GM12865 (cell line): ENCODE data around the gene FXYD7.
"Not testable (repeated sequence)": the region's sequence is repeated elsewhere in the genome, so short reads cannot be mapped to it uniquely, and the experiment has no call there.

Source experiments
- DNase-seq: peaks from one replicate; pipeline ENCODE4 v3.0.0; 2010; ENCODE audit warnings: low read depth
- H3K4me3 ChIP-seq: 2 replicates; pipeline ENCODE4 v1.5.1; 2011; ENCODE audit warnings: mild to moderate bottlenecking, low read depth, low read length, control low read depth
- TF ChIP-seq, protein P1 (sequence below): IDR thresholded peaks from 2 replicates; pipeline ENCODE4 v1.5.1; 2011; ENCODE audit warnings: low read length, control low read depth, low read depth, inconsistent platforms; ENCODE audit not compliant: insufficient read depth; ENCODE audit errors: missing control alignments

Gene FXYD7

DNA sequence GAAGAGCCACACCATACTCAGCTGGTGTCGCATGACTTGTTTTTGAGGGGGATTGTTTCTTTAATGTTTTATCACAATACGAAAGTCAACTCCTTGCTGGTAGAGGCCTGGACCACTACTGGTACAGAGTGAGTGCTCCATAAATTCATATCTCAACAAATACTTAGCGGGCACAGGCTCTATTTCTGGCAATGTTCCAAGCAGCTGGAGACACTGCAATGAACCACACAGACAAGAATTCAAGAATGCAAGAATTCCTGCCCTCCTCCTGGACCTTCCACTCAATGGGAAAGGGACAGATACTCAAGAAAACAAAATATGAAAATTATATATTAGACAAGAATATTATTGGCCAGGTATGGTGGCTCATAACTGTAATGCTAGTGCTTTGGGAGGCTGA is 6.4 kb downstream of the FXYD7 start:
- H3K4me3 ChIP-seq = no peak overlapping the region
- TF ChIP-seq, protein P1, sequence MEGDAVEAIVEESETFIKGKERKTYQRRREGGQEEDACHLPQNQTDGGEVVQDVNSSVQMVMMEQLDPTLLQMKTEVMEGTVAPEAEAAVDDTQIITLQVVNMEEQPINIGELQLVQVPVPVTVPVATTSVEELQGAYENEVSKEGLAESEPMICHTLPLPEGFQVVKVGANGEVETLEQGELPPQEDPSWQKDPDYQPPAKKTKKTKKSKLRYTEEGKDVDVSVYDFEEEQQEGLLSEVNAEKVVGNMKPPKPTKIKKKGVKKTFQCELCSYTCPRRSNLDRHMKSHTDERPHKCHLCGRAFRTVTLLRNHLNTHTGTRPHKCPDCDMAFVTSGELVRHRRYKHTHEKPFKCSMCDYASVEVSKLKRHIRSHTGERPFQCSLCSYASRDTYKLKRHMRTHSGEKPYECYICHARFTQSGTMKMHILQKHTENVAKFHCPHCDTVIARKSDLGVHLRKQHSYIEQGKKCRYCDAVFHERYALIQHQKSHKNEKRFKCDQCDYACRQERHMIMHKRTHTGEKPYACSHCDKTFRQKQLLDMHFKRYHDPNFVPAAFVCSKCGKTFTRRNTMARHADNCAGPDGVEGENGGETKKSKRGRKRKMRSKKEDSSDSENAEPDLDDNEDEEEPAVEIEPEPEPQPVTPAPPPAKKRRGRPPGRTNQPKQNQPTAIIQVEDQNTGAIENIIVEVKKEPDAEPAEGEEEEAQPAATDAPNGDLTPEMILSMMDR = no peak
- no peak for DNase-seq

DNA sequence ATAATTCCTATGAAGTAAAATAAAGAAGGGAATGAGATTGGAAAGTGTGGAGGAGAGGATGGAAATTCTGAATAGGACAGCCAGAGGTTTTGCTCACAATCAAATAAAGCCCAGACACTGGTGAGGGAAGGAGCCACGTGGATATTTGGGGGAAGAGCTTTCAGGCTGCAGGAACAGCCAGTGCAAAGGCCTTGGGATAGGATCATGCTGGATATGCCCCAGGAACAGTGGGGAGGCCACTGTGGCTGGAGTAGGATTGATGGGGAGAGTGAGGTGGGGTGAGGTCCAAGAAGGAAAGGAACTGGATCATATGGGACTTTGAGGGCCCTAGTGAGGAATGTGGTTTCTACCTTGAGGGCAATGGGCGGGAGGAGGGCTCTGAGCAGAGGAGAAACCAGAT is 7.4 kb downstream of the FXYD7 start:
- TF ChIP-seq, protein P1 = no peak
- no peak overlapping the region for H3K4me3 ChIP-seq
- DNase-seq = no peak

DNA sequence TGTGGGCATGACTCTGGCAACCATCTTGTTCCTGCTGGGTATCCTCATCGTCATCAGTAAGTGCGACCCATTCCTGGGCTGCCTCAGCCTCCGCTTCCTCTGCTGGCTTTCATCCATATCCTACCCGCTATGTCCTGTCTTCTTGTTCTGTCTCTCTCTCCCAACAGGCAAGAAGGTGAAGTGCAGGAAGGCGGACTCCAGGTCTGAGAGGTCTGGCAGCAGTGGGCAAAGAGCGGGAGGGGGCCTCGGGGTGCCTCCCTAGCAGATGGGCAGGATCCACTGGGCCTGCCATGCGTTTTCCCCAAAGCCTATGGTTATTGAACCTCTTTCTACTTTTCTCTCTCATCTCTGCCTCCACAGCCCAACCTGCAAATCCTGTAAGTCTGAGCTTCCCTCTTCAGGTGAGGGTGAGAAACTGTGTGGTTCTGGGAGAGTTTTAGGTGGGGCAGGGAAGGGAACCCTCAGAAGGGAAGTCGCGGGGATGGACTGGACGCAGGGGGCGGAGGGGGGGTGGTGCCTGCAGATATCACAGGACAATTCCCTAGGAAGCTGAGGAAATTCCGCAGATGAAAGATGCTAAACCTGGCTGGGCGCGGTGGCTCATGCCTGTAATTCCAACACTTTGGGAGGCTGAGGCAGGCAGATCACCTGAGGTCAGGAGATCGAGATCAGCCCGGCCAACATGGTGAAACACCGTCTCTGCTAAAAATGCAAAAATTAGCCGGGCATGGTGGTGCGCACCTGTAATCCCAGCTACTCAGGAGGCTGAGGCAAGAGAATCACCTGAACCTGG is 8.4 kb downstream of the FXYD7 start:
- TF ChIP-seq, protein P1 = no peak
- no peak overlapping the region for H3K4me3 ChIP-seq
- DNase-seq = no peak

DNA sequence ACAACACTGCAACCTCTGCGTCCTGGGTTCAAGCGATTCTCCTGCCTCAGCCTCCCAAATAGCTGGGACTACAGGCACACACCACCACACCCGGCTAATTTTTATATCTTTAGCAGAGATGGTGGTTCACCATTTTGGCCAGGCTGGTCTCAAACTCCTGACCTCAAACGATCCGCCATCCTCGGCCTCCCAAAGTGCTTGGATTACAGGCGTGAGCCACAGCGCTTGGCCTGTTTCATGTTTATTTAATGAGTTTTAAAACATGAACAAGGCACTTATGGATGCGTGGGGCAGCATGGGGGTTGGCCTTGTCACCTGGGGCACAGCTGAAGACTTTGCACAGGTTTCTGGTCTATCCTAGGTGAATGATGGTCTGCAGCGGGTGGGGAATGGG is 10.1 kb downstream of the FXYD7 start:
- not testable (repeated sequence) for H3K4me3 ChIP-seq, DNase-seq

DNA sequence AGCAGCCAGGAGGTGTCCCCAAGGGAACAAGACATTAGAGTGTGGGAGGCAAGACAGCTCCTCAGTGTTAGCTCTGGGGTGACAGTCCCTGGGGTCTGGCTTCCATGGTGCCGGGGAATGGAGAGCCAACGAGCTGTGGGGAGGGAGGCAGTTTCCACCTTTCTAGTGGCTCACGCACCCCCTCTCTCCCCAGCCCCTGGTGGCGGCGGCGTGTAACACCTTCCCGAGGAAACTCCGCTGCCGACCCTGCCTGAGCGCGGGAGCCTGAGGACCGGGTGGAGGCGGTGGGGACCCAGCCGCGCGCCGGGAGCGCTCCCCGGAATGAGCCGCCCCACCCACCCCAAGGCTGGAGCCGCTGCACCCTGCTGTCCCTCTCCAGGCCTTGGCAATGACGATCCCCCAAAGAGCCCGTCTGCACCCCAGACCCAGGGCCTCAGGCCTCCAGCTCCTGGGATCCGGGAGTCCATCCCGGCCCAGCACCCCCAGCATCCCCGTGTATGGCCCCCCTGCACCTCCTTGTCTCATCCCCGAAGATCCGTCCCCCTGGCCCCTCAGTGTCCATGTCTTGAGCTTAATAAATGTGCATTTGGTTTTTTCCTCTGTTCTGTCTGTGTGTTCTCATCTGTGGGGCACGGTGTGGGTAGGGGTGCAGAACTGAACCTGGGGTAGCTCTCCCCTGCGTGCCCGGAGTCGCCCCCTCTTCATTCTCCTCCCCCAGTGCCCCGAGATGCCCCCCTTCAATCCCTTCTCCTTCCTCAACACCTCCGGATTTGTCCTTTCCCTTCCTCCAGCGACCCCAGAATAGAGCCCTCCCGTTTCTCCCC is 10.9 kb downstream of the FXYD7 start:
- TF ChIP-seq, protein P1 = peak; percentile 71
- peak; percentile 68 for DNase-seq

DNA sequence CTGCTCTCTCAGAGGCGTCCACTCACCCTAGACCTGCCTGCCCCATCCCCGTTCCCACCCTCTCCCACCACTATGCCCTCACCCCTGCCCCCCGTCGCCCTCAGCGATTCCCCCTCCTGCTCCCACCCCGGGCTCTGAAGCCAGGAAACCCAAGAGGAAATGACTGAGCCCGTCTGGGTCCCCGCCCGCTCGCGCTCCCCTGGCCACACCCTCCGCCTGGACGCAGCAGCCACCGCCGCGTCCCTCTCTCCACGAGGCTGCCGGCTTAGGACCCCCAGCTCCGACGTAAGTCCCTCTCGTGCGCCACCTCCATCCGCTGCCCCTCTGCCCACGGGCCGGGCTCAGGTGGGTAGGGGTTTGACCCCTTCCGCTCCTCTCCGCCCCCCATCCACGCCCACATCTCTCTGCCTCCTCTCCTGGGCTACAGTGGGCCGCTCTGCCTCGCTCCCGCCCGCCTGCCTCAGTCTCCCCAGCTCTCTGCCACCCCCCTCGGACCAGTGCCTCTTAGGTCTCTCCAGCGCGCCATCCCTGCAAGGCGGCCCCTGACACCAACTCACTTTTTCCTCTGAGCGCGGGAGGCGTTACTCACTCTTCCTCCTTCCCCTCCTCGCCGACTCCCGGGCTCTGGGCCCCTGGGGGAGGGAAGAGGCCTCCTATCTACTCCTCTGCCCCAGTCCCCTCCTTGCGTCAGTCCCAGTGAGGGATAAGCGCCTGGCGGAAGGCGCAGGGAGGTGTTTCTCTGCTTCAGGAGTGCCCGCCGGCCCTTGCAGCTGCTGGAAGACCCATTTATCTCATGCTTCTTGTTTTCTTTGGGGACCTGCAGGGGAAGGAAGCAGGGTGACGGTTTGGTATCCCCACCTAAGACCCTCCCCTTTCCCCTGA is 11.7 kb downstream of the FXYD7 start, which contains the start of gene FXYD5:
Gene FXYD5, plus strand, starts transcription at position 211 of the 882 bp plus-strand sequence. CDS start 816 bp downstream, outside the sequence.
- H3K4me3 ChIP-seq = peak within 1 kb of the TSS; percentile 96
- TF ChIP-seq, protein P1 = no peak
- DNase-seq = peak; percentile 58

More for the DNA sequence above, 10.9 kb downstream of the FXYD7 start:
- peak overlapping the region; percentile 96 for H3K4me3 ChIP-seq
